CD14-positive monocyte (primary cell): ENCODE results near the gene IRF7. TPM values are rescaled to one million over a fixed set of nuclear protein-coding genes. Genes with fewer than 3 reads are reported as not detected.
A peak's percentile ranks its signal among the peaks of the same experiment; 100 is the strongest.

Source experiments
- DNase-seq, 3 donors: peaks; one replicate each; pipeline ENCODE4 v3.0.0-alpha.2; 2011 to 2022
- H2AFZ ChIP-seq: 2 replicates; pipeline ENCODE4 v1.6.0; 2012; ENCODE audit warnings: mild to moderate bottlenecking, low read depth, low read length, inconsistent platforms; ENCODE audit not compliant: insufficient read depth, poor library complexity, severe bottlenecking
- H3K27ac ChIP-seq, 2 donors: 1 replicate in 1 of 2; 2 replicates in 1 of 2; pipeline ENCODE4 v1.5.1; 2012 to 2013; ENCODE audit warnings: low read length in 2 of 2, control low read depth in 1 of 2, inconsistent platforms in 1 of 2, low read depth in 1 of 2, mild to moderate bottlenecking in 1 of 2
- H3K27me3 ChIP-seq, 2 donors: one replicate each; pipeline versions ENCODE4 v1.6.0 to v1.6.1; 2011 to 2013; ENCODE audit warnings: low read length in 2 of 2; ENCODE audit not compliant: control insufficient read depth in 2 of 2, insufficient read depth in 2 of 2
- H3K36me3 ChIP-seq, 2 donors: replicated peaks in 1 of 2; 1 replicate in 1 of 2; 2 replicates in 1 of 2; pipeline versions ENCODE4 v1.5.1 to v1.6.1; 2012 to 2013; ENCODE audit warnings: low read length in 2 of 2, control low read depth in 1 of 2, inconsistent platforms in 1 of 2, mild to moderate bottlenecking in 1 of 2; ENCODE audit not compliant: insufficient read depth in 2 of 2, control insufficient read depth in 1 of 2
- H3K4me1 ChIP-seq, 2 donors: 1 replicate in 1 of 2; 2 replicates in 1 of 2; pipeline versions ENCODE4 v1.5.1 to v1.6.1; 2012 to 2013; ENCODE audit warnings: low read length in 2 of 2, control low read depth in 1 of 2, inconsistent platforms in 1 of 2, mild to moderate bottlenecking in 1 of 2, moderate library complexity in 1 of 2; ENCODE audit not compliant: insufficient read depth in 2 of 2, control insufficient read depth in 1 of 2
- H3K4me2 ChIP-seq: replicated peaks from 2 replicates; pipeline ENCODE3; 2012; ENCODE audit warnings: low read length, moderate library complexity, mild to moderate bottlenecking; ENCODE audit not compliant: poor library complexity, severe bottlenecking; ENCODE audit errors: extremely low read depth
- H3K4me3 ChIP-seq, 3 experiments: fragments of 200-600 bp in 1 of 3; sonication (generic) in 1 of 3; replicated peaks in 1 of 3; 1 replicate in 2 of 3; 2 replicates in 1 of 3; pipeline ENCODE4 v1.5.1; 2011 to 2013; ENCODE audit warnings: low read length in 3 of 3, mild to moderate bottlenecking in 3 of 3, control low read depth in 2 of 3, low read depth in 2 of 3, inconsistent platforms in 1 of 3, moderate library complexity in 1 of 3
- H3K79me2 ChIP-seq: 2 replicates; pipeline ENCODE4 v1.6.0; 2012; ENCODE audit warnings: mild to moderate bottlenecking, control low read depth, inconsistent platforms, low read length, moderate library complexity; ENCODE audit not compliant: insufficient read depth
- H3K9ac ChIP-seq: 2 replicates; pipeline ENCODE4 v1.6.0; 2017; ENCODE audit warnings: low read length, mild to moderate bottlenecking; ENCODE audit not compliant: insufficient read depth, poor library complexity, severe bottlenecking
- H3K9me3 ChIP-seq, 2 donors: replicated peaks in 1 of 2; 1 replicate in 1 of 2; 2 replicates in 1 of 2; pipeline versions ENCODE4 v1.5.1 to v1.6.1; 2012 to 2013; ENCODE audit warnings: low read length in 2 of 2, control low read depth in 1 of 2; ENCODE audit not compliant: control insufficient read depth in 1 of 2, insufficient read depth in 1 of 2
- H4K20me1 ChIP-seq: 2 replicates; pipeline ENCODE4 v1.6.0; 2012; ENCODE audit warnings: mild to moderate bottlenecking, low read length, control low read depth, moderate library complexity; ENCODE audit not compliant: insufficient read depth
- H3K27ac Mint-ChIP-seq, 7 donors: one replicate each; pipeline ENCODE4 v1.8.0; 2020; ENCODE audit warnings: mild to moderate bottlenecking in 7 of 7, mixed read lengths in 7 of 7, moderate library complexity in 6 of 7, inconsistent platforms in 2 of 7
- H3K27me3 Mint-ChIP-seq, 3 donors: one replicate each; pipeline ENCODE4 v1.8.0; 2021 to 2022; ENCODE audit warnings: low read depth in 3 of 3, mild to moderate bottlenecking in 3 of 3, mixed read lengths in 3 of 3, moderate library complexity in 3 of 3, inconsistent platforms in 1 of 3
- H3K36me3 Mint-ChIP-seq, 2 donors: one replicate each; pipeline ENCODE4 v1.8.0; 2020; ENCODE audit warnings: mixed read lengths in 2 of 2, inconsistent platforms in 1 of 2, mild to moderate bottlenecking in 1 of 2
- H3K4me1 Mint-ChIP-seq: one replicate; pipeline ENCODE4 v1.8.0; 2020; ENCODE audit warnings: mild to moderate bottlenecking, mixed read lengths
- H3K4me3 Mint-ChIP-seq, 2 donors: one replicate each; pipeline ENCODE4 v1.8.0; 2020; ENCODE audit warnings: mild to moderate bottlenecking in 2 of 2, mixed read lengths in 2 of 2, moderate library complexity in 1 of 2
- H3K9me3 Mint-ChIP-seq, 7 donors: one replicate each; pipeline ENCODE4 v1.8.0; 2020 to 2022; ENCODE audit warnings: mixed read lengths in 7 of 7, mild to moderate bottlenecking in 6 of 7, moderate library complexity in 6 of 7, inconsistent platforms in 2 of 7
- WGBS: methylation state at CpG from one replicate; pipeline ENCODE4 v1.1.5; 2013; ENCODE audit warnings: missing lambda C conversion rate; ENCODE audit not compliant: insufficient coverage; 5-methylcytosine and 5-hydroxymethylcytosine counted together
- intact Hi-C, 2 donors: fragments of 100-400 bp; cut with micrococcal nuclease; formaldehyde crosslinking; loops; one replicate each; pipeline versions ENCODE4 v1.15.0 to v1.15.1; 2023
- polyA plus RNA-seq, 3 donors: library from polyadenylated mRNA; depleted of rRNA in 1 of 3; unstranded in 2 of 3; stranded (reverse) in 1 of 3; fragments of 300-500 nt in 2 of 3; fragments of >200 nt in 1 of 3; fragmentation: Illumina TruSeq in 2 of 3; gene quantifications; 1 replicate in 2 of 3; 2 replicates in 1 of 3; pipeline ENCODE4 v1.2.3, GENCODE V29; 2012 to 2021
- TF ChIP-seq, protein P1 (sequence below): fragments of 200-600 bp; IDR thresholded peaks from one replicate; pipeline ENCODE4 v1.8.0; 2022; ENCODE audit warnings: antibody characterized with exemption, mild to moderate bottlenecking

IRF7 gene
- polyA plus RNA-seq, 3 donors: 38.6 to 125 (median 42.9) TPM

- WGBS: under 1% methylated on average over 63 of the region's 99 CpGs
- peaks cover 8 to 28% of the 10 kb centered on the region in 2 donors for H3K27me3 ChIP-seq
- peaks cover 0 to 3% of the 10 kb centered on the region in 2 donors for H3K9me3 ChIP-seq
- H2AFZ ChIP-seq: peak within 1 kb of the TSS; percentile 92
- DNase-seq: peak; percentile 91 to 96 (median 96)
- Mint-ChIP-seq H3K4me1 (peaks cover 37% of the 10 kb centered on the region), H3K27me3 (peaks cover 22 to 38% (median 32%) of the 10 kb centered on the region in 3 donors), H3K9me3 (peaks cover 0 to 11% (median 3%) of the 10 kb centered on the region in 7 donors), H3K36me3 (peaks cover 8 to 10% of the 10 kb centered on the region in 2 donors), H3K27ac (peak within 1 kb of the TSS; percentile 91 to 100 (median 99)), H3K4me3 (peak within 1 kb of the TSS; percentile 93 to 98)
- intact Hi-C loops: loop anchor here (2.0 to 5.0 kb wide), 3 partner anchors 15 to 69 kb away; partner anchors contain the start of genes LMNTD2 (in 1 of the 2), RASSF7 (in 1 of the 2) and RNH1 (in 1 of the 2)
- peaks cover 44% of the 10 kb centered on the region for H4K20me1 ChIP-seq
- peaks cover 45% of the 10 kb centered on the region for H3K79me2 ChIP-seq
- peaks cover 22 to 40% of the 10 kb centered on the region in 2 donors for H3K4me1 ChIP-seq
- H3K4me2 ChIP-seq: peak within 1 kb of the TSS; percentile 98
- peak within 1 kb of the TSS; percentile 81 for H3K9ac ChIP-seq
- peak within 1 kb of the TSS; percentile 80 to 96 for H3K27ac ChIP-seq
- H3K4me3 ChIP-seq: peak within 1 kb of the TSS; percentile 79 to 91 (median 79)
- H3K36me3 ChIP-seq: peaks cover 2 to 5% of the 10 kb centered on the region in 2 donors
- TF ChIP-seq, protein P1, sequence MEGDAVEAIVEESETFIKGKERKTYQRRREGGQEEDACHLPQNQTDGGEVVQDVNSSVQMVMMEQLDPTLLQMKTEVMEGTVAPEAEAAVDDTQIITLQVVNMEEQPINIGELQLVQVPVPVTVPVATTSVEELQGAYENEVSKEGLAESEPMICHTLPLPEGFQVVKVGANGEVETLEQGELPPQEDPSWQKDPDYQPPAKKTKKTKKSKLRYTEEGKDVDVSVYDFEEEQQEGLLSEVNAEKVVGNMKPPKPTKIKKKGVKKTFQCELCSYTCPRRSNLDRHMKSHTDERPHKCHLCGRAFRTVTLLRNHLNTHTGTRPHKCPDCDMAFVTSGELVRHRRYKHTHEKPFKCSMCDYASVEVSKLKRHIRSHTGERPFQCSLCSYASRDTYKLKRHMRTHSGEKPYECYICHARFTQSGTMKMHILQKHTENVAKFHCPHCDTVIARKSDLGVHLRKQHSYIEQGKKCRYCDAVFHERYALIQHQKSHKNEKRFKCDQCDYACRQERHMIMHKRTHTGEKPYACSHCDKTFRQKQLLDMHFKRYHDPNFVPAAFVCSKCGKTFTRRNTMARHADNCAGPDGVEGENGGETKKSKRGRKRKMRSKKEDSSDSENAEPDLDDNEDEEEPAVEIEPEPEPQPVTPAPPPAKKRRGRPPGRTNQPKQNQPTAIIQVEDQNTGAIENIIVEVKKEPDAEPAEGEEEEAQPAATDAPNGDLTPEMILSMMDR: no peak
Measured at GRCh38 chr11:575996-576768, 39.6 kb downstream of the IRF7 start, which contains the start of gene PHRF1. TSS of gene PHRF1 (plus strand) at chr11:576470. CDS start at chr11:581513, 5,043 bp downstream.

GRCh38 chr11:575313-575995, 40.3 kb downstream of the IRF7 start:
- H3K27me3 Mint-ChIP-seq: peaks cover 26 to 45% (median 36%) of the 10 kb centered on the region in 3 donors
- H3K27me3 ChIP-seq: peaks cover 8 to 30% of the 10 kb centered on the region in 2 donors
- peak overlapping the region; percentile 43 for H3K9ac ChIP-seq
- H3K27ac Mint-ChIP-seq: peak overlapping the region in 1 of 7 donors; percentile 73
- peak overlapping the region; percentile 32 to 78 (median 51) for H3K4me3 ChIP-seq
- peaks cover 0 to 3% of the 10 kb centered on the region in 2 donors for H3K36me3 ChIP-seq
- peak overlapping the region; percentile 92 for H2AFZ ChIP-seq
- H4K20me1 ChIP-seq: peaks cover 38% of the 10 kb centered on the region
- intact Hi-C loops: loop anchor here (5.0 kb wide), 2 partner anchors 37 to 68 kb away; partner anchors contain the start of gene RNH1 (in 1 of the 2)
- H3K27ac ChIP-seq: no peak overlapping the region
- H3K79me2 ChIP-seq: peaks cover 37% of the 10 kb centered on the region
- peaks cover 0 to 13% (median 3%) of the 10 kb centered on the region in 7 donors for H3K9me3 Mint-ChIP-seq
- peak overlapping the region; percentile 77 to 91 for H3K4me3 Mint-ChIP-seq
- peak overlapping the region; percentile 97 for H3K4me2 ChIP-seq
- TF ChIP-seq, protein P1: no peak
- under 1% methylated on average over 57 of the region's 81 CpGs for WGBS
- H3K4me1 ChIP-seq: peaks cover 22 to 40% of the 10 kb centered on the region in 2 donors
- no peak for DNase-seq
- H3K4me1 Mint-ChIP-seq: peaks cover 39% of the 10 kb centered on the region
- peaks cover 0 to 3% of the 10 kb centered on the region in 2 donors for H3K9me3 ChIP-seq
- peaks cover 6 to 8% of the 10 kb centered on the region in 2 donors for H3K36me3 Mint-ChIP-seq
